ENCODE data around the gene TGFB1I1. TPM values are rescaled to one million over a fixed set of nuclear protein-coding genes. Genes with fewer than 3 reads are reported as not detected.

TGFB1I1 gene
- total RNA-seq, 1 donor from 2014 or later, result 39.4 TPM

DNA sequence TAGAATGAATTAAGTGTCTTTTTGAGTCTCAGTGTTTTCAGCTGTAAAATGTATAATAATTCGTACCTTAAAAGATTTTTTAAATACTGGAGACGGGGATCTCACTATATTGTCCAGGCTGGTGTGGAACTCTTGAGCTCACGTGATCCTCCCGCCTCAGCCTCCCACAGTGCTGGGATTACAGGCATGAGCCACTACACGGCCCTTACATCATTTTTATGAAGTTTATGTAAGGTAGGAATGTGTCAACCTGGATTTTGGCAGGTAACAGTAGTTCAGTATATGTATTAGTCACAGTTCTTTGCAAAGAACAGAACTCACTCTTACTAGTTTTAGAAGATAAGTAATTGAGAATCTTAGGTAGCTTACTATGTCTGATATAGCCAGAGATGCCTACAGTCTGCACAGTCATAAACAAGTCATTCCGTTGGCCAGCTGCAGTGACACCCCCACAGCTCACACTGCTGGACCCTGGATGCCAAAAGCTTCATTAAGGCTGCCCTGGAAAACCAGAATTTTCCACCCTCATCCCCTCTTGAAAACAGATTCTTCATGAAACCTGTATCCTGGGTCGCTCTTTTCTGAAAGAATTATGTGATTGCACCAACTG lies 43.2 kb upstream of the TGFB1I1 start:
- Mint-ChIP-seq H3K9me3 (no peaks in the 10 kb centered on the region), H3K36me3 (no peaks in the 10 kb centered on the region), H3K4me3 (no peak overlapping the region), H3K4me1 (no peaks in the 10 kb centered on the region), H3K27me3 (ENCODE audit: low read depth) (peaks cover 33% of the 10 kb centered on the region), H3K27ac (no peak overlapping the region)
- TF ChIP-seq, protein P1, sequence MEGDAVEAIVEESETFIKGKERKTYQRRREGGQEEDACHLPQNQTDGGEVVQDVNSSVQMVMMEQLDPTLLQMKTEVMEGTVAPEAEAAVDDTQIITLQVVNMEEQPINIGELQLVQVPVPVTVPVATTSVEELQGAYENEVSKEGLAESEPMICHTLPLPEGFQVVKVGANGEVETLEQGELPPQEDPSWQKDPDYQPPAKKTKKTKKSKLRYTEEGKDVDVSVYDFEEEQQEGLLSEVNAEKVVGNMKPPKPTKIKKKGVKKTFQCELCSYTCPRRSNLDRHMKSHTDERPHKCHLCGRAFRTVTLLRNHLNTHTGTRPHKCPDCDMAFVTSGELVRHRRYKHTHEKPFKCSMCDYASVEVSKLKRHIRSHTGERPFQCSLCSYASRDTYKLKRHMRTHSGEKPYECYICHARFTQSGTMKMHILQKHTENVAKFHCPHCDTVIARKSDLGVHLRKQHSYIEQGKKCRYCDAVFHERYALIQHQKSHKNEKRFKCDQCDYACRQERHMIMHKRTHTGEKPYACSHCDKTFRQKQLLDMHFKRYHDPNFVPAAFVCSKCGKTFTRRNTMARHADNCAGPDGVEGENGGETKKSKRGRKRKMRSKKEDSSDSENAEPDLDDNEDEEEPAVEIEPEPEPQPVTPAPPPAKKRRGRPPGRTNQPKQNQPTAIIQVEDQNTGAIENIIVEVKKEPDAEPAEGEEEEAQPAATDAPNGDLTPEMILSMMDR (IDR thresholded peaks at IDR 0.05; ENCODE audit: unreplicated experiment), result no peak
- DNase-seq (ENCODE audit: low spot score in 2 of 2, unreplicated experiment in 2 of 2), result no peak

DNA sequence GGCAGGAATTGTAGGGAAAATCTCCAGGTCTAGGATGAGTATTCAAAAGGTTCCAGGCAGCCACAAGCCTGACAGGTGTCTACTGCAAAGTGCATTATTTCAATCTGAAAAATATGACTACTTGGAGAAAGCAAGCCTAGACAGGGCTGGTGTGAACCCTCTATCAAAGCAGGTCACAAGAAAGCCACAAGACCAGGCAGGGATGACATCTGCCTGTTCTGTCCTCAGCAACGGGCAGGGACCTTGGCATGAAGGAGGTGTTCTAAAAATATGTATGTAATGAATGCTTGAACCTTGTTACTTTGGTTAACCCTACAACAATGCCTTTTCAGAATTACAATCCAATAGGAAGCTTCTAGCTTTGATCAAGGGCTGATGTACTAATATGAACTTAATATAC lies 42.6 kb upstream of the TGFB1I1 start:
- Mint-ChIP-seq H3K27ac (no peak overlapping the region), H3K9me3 (no peaks in the 10 kb centered on the region), H3K4me1 (no peaks in the 10 kb centered on the region), H3K27me3 (ENCODE audit: low read depth) (peaks cover 27% of the 10 kb centered on the region), H3K4me3 (no peak overlapping the region), H3K36me3 (no peaks in the 10 kb centered on the region)
- TF ChIP-seq, protein P1 (IDR thresholded peaks at IDR 0.05; ENCODE audit: unreplicated experiment), result no peak
- no peak for DNase-seq (ENCODE audit: low spot score in 2 of 2, unreplicated experiment in 2 of 2)

DNA sequence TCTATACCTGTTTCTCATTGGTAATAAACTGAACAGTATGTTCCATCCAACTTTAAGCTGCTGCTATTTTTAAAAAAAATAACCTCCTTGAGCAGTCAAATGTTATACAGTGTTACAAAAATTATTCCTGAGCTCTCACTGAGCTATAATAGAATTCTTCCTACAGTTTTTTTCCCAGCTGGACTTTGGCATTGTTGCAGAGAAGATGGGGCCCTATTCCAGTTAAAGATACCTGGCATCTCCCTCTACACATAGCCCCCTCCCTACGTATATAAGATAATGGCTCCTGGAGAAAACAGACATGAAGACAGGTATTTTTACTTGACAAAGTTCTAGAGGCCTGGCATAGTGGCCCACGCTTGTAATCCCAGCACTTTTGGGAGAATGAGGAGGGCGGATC lies 42.2 kb upstream of the TGFB1I1 start:
- Mint-ChIP-seq H3K9me3 (no peaks in the 10 kb centered on the region), H3K4me1 (no peaks in the 10 kb centered on the region), H3K27me3 (ENCODE audit: low read depth) (peaks cover 24% of the 10 kb centered on the region), H3K4me3 (no peak overlapping the region), H3K27ac (no peak overlapping the region), H3K36me3 (no peaks in the 10 kb centered on the region)
- DNase-seq (ENCODE audit: low spot score in 2 of 2, unreplicated experiment in 2 of 2), result no peak
- TF ChIP-seq, protein P1 (IDR thresholded peaks at IDR 0.05; ENCODE audit: unreplicated experiment), result no peak

DNA sequence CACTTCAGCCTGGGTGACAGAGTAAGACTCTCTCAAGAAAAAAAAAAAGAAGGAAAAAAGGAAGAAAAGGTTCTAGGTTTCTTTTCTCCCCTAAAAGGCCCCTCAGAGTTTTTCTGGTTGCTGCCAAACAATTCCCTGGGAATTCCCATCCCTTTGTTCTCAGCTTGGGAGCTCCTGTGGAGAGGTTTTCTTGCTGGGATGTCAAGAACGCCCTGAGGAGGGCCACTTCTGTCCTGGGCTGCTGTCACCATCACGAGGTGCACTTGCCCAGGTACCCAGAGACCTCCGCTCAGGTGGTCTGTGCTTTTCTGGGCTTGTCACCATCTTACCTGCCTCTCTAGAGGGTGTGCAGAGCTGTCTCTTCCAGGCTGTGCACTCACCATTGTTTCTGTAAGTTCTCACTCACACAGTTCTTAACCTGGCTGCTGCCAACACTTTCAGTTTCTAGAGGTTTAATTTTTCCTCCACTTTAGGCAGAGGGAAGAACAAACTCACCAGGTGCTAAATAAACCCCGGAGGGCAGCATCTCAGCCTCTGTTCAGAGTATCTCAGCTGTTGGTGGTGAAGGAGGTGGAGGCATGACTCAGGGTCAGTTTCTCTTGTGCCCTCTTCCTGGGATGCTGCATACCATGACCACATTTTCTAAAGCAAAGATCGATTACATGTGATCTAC lies 41.4 kb upstream of the TGFB1I1 start:
- H3K27me3 Mint-ChIP-seq (ENCODE audit: low read depth), result peaks cover 17% of the 10 kb centered on the region
- TF ChIP-seq, protein P1 (IDR thresholded peaks at IDR 0.05; ENCODE audit: unreplicated experiment), result no peak
- H3K36me3 Mint-ChIP-seq, result no peaks in the 10 kb centered on the region
- no peak overlapping the region for H3K4me3 Mint-ChIP-seq
- H3K9me3 Mint-ChIP-seq, result no peaks in the 10 kb centered on the region
- no peaks in the 10 kb centered on the region for H3K4me1 Mint-ChIP-seq
- DNase-seq (ENCODE audit: low spot score in 2 of 2, unreplicated experiment in 2 of 2), result no peak
- H3K27ac Mint-ChIP-seq, result no peak overlapping the region

DNA sequence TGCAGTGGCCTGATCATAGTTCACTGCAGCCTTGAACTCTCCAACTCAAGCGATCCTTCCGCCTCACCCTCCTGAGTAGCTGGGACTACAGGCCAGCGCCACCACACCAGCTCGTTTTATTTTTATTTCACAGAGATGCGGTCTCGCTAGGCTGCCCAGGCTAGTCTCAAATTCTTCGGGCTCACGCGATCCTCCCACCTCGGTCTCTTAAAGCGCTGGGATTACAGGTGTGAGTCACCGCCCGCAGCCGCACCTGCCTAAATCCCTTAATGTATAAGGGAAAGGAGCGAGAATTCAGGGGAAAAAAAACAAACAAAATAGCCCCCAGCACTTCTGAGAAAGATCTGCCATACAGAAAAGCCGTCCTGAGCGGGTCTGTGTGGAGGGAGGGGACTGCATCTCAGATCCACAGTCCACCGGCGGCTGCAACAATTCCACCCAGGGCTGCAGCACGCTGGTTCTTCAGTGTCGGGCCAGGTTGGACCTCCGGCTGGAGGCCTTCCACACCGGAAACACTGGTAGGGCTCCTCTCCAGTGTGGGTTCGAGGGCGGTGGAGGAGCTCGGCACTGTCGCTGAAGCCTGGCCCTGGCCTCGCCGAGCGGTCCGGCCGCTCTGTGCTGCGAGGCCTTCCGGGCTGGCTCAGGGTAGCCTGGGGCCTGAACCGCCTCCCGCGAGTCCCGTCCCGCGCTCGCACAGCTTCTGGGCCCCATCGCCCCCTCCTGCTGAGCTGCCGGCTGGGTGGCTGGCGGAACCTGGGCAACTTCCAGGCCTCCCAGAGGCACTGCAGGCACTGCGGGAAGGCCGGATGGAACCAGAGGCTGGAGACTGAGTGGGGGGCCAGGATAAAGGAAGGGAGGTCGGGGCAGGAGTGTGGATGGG lies 36.4 kb upstream of the TGFB1I1 start:
- H3K36me3 Mint-ChIP-seq, result no peaks in the 10 kb centered on the region
- peaks cover 4% of the 10 kb centered on the region for H3K27me3 Mint-ChIP-seq (ENCODE audit: low read depth)
- H3K4me1 Mint-ChIP-seq, result no peaks in the 10 kb centered on the region
- no peaks in the 10 kb centered on the region for H3K9me3 Mint-ChIP-seq
- H3K27ac Mint-ChIP-seq, result no peak overlapping the region
- H3K4me3 Mint-ChIP-seq, result no peak overlapping the region
- TF ChIP-seq, protein P1 (IDR thresholded peaks at IDR 0.05; ENCODE audit: unreplicated experiment), result no peak
- DNase-seq (ENCODE audit: low spot score in 2 of 2, unreplicated experiment in 2 of 2), result no peak
